HEK293 (cell line): ENCODE results near the gene MYO1G.

Experiments
- ZNF558 ChIP-seq: fragments of 450-650 bp; formaldehyde crosslinking; IDR thresholded peaks from 2 replicates; pipeline ENCODE4 v1.5.1; 2016; ENCODE audit warnings: missing biosample characterization, missing genetic modification characterization
- ZNF677 ChIP-seq: fragments of 450-650 bp; IDR thresholded peaks from 2 replicates; pipeline ENCODE4 v1.5.0; 2018; ENCODE audit warnings: missing biosample characterization, mild to moderate bottlenecking, missing genetic modification characterization, moderate library complexity
- ZNF776 ChIP-seq: fragments of 450-650 bp; formaldehyde crosslinking; IDR thresholded peaks from 2 replicates; pipeline ENCODE4 v1.5.0; 2017; ENCODE audit warnings: missing biosample characterization, missing genetic modification characterization, borderline replicate concordance
- ZXDB ChIP-seq: fragments of 450-650 bp; formaldehyde crosslinking; IDR thresholded peaks from 2 replicates; pipeline ENCODE4 v1.5.1; 2016; ENCODE audit warnings: missing biosample characterization, missing genetic modification characterization
- TF ChIP-seq, protein P1 (sequence below): fragments of 450-650 bp; formaldehyde crosslinking; IDR thresholded peaks from 2 replicates; pipeline ENCODE4 v1.5.1; 2016; ENCODE audit warnings: missing biosample characterization, missing genetic modification characterization
- TF ChIP-seq, protein P2 (sequence below): fragments of 450-650 bp; formaldehyde crosslinking; IDR thresholded peaks from 2 replicates; pipeline ENCODE4 v1.5.1; 2017; ENCODE audit warnings: missing biosample characterization, missing genetic modification characterization
- TF ChIP-seq, protein P3 (sequence below): fragments of 450-650 bp; formaldehyde crosslinking; IDR thresholded peaks from 2 replicates; pipeline ENCODE4 v1.5.1; 2016; ENCODE audit warnings: missing biosample characterization, missing genetic modification characterization
- TF ChIP-seq, protein P4 (sequence below): fragments of 450-650 bp; formaldehyde crosslinking; IDR thresholded peaks from 2 replicates; pipeline ENCODE4 v1.5.1; 2017; ENCODE audit warnings: missing biosample characterization, missing genetic modification characterization
- TF ChIP-seq, protein P5 (sequence below): fragments of 450-650 bp; formaldehyde crosslinking; IDR thresholded peaks from 2 replicates; pipeline ENCODE4 v1.5.1; 2016; ENCODE audit warnings: missing biosample characterization, missing genetic modification characterization, low read depth
- TF ChIP-seq, protein P6 (sequence below): fragments of 450-650 bp; formaldehyde crosslinking; conservative IDR thresholded peaks from 2 replicates; pipeline ENCODE4 v1.5.1; 2016; ENCODE audit warnings: low read depth, missing biosample characterization, missing genetic modification characterization
- TF ChIP-seq, protein P7 (sequence below): sonication (generic); formaldehyde crosslinking; IDR thresholded peaks from 2 replicates; pipeline ENCODE4 v1.8.1; 2022; ENCODE audit warnings: mild to moderate bottlenecking, moderate library complexity, missing genetic modification reagents
- TF ChIP-seq, protein P8 (sequence below): fragments of 450-650 bp; formaldehyde crosslinking; IDR thresholded peaks from 2 replicates; pipeline ENCODE4 v1.5.1; 2016; ENCODE audit warnings: missing biosample characterization, missing genetic modification characterization

DNA sequence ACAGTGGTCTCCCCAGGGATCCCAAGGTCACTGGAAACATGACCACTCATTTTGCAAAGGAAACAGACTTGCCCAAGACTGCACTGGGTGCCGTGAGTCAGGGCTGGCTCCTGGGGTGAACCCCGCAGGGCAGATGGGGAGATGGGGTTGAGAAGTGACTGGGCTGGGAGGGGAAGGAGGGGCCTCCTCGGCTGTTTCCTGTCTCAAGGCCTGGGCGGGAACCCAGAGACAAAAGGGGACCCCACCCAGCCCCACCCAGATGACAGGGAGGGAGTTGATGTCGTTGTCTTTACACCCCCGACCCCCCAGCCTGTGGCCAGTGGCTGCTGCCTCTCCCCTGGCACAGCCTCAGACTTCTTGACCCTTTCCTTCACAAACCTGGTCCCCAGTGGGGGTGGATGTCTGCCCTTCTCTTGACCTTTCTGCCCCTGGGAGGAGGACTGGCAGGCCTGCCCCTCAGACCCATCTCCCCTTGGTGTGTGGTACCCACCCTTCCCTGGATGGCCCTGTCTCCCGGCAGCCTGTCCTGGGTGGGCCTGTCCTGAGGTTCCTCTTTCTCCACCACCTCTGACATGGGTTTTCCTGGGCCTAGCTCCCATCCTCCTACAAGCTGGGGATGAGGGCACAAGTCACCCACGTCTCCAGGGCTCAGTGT lies 1.4 kb downstream of the MYO1G start:
- TF ChIP-seq ZNF558 (tag by site-specific recombination) = no peak
- TF ChIP-seq, protein P1, sequence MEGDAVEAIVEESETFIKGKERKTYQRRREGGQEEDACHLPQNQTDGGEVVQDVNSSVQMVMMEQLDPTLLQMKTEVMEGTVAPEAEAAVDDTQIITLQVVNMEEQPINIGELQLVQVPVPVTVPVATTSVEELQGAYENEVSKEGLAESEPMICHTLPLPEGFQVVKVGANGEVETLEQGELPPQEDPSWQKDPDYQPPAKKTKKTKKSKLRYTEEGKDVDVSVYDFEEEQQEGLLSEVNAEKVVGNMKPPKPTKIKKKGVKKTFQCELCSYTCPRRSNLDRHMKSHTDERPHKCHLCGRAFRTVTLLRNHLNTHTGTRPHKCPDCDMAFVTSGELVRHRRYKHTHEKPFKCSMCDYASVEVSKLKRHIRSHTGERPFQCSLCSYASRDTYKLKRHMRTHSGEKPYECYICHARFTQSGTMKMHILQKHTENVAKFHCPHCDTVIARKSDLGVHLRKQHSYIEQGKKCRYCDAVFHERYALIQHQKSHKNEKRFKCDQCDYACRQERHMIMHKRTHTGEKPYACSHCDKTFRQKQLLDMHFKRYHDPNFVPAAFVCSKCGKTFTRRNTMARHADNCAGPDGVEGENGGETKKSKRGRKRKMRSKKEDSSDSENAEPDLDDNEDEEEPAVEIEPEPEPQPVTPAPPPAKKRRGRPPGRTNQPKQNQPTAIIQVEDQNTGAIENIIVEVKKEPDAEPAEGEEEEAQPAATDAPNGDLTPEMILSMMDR (tag by site-specific recombination) = no peak
- TF ChIP-seq, protein P2, sequence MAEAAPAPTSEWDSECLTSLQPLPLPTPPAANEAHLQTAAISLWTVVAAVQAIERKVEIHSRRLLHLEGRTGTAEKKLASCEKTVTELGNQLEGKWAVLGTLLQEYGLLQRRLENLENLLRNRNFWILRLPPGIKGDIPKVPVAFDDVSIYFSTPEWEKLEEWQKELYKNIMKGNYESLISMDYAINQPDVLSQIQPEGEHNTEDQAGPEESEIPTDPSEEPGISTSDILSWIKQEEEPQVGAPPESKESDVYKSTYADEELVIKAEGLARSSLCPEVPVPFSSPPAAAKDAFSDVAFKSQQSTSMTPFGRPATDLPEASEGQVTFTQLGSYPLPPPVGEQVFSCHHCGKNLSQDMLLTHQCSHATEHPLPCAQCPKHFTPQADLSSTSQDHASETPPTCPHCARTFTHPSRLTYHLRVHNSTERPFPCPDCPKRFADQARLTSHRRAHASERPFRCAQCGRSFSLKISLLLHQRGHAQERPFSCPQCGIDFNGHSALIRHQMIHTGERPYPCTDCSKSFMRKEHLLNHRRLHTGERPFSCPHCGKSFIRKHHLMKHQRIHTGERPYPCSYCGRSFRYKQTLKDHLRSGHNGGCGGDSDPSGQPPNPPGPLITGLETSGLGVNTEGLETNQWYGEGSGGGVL (tag by site-specific recombination) = no peak
- TF ChIP-seq, protein P3, sequence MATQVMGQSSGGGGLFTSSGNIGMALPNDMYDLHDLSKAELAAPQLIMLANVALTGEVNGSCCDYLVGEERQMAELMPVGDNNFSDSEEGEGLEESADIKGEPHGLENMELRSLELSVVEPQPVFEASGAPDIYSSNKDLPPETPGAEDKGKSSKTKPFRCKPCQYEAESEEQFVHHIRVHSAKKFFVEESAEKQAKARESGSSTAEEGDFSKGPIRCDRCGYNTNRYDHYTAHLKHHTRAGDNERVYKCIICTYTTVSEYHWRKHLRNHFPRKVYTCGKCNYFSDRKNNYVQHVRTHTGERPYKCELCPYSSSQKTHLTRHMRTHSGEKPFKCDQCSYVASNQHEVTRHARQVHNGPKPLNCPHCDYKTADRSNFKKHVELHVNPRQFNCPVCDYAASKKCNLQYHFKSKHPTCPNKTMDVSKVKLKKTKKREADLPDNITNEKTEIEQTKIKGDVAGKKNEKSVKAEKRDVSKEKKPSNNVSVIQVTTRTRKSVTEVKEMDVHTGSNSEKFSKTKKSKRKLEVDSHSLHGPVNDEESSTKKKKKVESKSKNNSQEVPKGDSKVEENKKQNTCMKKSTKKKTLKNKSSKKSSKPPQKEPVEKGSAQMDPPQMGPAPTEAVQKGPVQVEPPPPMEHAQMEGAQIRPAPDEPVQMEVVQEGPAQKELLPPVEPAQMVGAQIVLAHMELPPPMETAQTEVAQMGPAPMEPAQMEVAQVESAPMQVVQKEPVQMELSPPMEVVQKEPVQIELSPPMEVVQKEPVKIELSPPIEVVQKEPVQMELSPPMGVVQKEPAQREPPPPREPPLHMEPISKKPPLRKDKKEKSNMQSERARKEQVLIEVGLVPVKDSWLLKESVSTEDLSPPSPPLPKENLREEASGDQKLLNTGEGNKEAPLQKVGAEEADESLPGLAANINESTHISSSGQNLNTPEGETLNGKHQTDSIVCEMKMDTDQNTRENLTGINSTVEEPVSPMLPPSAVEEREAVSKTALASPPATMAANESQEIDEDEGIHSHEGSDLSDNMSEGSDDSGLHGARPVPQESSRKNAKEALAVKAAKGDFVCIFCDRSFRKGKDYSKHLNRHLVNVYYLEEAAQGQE (tag by site-specific recombination) = no peak
- TF ChIP-seq ZXDB = no peak
- TF ChIP-seq, protein P4, sequence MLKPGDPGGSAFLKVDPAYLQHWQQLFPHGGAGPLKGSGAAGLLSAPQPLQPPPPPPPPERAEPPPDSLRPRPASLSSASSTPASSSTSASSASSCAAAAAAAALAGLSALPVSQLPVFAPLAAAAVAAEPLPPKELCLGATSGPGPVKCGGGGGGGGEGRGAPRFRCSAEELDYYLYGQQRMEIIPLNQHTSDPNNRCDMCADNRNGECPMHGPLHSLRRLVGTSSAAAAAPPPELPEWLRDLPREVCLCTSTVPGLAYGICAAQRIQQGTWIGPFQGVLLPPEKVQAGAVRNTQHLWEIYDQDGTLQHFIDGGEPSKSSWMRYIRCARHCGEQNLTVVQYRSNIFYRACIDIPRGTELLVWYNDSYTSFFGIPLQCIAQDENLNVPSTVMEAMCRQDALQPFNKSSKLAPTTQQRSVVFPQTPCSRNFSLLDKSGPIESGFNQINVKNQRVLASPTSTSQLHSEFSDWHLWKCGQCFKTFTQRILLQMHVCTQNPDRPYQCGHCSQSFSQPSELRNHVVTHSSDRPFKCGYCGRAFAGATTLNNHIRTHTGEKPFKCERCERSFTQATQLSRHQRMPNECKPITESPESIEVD (tag by site-specific recombination) = no peak
- TF ChIP-seq ZNF677 (tag by site-specific recombination) = no peak
- TF ChIP-seq, protein P5, sequence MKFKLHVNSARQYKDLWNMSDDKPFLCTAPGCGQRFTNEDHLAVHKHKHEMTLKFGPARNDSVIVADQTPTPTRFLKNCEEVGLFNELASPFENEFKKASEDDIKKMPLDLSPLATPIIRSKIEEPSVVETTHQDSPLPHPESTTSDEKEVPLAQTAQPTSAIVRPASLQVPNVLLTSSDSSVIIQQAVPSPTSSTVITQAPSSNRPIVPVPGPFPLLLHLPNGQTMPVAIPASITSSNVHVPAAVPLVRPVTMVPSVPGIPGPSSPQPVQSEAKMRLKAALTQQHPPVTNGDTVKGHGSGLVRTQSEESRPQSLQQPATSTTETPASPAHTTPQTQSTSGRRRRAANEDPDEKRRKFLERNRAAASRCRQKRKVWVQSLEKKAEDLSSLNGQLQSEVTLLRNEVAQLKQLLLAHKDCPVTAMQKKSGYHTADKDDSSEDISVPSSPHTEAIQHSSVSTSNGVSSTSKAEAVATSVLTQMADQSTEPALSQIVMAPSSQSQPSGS (tag by site-specific recombination) = no peak
- TF ChIP-seq, protein P6, sequence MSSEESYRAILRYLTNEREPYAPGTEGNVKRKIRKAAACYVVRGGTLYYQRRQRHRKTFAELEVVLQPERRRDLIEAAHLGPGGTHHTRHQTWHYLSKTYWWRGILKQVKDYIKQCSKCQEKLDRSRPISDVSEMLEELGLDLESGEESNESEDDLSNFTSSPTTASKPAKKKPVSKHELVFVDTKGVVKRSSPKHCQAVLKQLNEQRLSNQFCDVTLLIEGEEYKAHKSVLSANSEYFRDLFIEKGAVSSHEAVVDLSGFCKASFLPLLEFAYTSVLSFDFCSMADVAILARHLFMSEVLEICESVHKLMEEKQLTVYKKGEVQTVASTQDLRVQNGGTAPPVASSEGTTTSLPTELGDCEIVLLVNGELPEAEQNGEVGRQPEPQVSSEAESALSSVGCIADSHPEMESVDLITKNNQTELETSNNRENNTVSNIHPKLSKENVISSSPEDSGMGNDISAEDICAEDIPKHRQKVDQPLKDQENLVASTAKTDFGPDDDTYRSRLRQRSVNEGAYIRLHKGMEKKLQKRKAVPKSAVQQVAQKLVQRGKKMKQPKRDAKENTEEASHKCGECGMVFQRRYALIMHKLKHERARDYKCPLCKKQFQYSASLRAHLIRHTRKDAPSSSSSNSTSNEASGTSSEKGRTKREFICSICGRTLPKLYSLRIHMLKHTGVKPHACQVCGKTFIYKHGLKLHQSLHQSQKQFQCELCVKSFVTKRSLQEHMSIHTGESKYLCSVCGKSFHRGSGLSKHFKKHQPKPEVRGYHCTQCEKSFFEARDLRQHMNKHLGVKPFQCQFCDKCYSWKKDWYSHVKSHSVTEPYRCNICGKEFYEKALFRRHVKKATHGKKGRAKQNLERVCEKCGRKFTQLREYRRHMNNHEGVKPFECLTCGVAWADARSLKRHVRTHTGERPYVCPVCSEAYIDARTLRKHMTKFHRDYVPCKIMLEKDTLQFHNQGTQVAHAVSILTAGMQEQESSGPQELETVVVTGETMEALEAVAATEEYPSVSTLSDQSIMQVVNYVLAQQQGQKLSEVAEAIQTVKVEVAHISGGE = no peak
- TF ChIP-seq ZNF776 (tag by site-specific recombination) = no peak
- TF ChIP-seq, protein P7, sequence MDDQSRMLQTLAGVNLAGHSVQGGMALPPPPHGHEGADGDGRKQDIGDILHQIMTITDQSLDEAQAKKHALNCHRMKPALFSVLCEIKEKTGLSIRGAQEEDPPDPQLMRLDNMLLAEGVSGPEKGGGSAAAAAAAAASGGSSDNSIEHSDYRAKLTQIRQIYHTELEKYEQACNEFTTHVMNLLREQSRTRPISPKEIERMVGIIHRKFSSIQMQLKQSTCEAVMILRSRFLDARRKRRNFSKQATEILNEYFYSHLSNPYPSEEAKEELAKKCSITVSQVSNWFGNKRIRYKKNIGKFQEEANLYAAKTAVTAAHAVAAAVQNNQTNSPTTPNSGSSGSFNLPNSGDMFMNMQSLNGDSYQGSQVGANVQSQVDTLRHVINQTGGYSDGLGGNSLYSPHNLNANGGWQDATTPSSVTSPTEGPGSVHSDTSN (CRISPR knock-in tag) = no peak
- TF ChIP-seq, protein P8, sequence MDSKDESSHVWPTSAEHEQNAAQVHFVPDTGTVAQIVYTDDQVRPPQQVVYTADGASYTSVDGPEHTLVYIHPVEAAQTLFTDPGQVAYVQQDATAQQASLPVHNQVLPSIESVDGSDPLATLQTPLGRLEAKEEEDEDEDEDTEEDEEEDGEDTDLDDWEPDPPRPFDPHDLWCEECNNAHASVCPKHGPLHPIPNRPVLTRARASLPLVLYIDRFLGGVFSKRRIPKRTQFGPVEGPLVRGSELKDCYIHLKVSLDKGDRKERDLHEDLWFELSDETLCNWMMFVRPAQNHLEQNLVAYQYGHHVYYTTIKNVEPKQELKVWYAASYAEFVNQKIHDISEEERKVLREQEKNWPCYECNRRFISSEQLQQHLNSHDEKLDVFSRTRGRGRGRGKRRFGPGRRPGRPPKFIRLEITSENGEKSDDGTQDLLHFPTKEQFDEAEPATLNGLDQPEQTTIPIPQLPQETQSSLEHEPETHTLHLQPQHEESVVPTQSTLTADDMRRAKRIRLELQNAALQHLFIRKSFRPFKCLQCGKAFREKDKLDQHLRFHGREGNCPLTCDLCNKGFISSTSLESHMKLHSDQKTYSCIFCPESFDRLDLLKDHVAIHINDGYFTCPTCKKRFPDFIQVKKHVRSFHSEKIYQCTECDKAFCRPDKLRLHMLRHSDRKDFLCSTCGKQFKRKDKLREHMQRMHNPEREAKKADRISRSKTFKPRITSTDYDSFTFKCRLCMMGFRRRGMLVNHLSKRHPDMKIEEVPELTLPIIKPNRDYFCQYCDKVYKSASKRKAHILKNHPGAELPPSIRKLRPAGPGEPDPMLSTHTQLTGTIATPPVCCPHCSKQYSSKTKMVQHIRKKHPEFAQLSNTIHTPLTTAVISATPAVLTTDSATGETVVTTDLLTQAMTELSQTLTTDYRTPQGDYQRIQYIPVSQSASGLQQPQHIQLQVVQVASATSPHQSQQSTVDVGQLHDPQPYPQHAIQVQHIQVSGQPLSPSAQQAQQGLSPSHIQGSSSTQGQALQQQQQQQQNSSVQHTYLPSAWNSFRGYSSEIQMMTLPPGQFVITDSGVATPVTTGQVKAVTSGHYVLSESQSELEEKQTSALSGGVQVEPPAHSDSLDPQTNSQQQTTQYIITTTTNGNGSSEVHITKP = no peak
